HL-60/S4 (cell line): Measurements from ENCODE around the gene SELPLG.

ENCODE experiments used
- in situ Hi-C: fragments of 300-500 bp; cut with MboI; formaldehyde crosslinking; loops from 2 replicates; pipeline ENCODE4 v1.14.3; 2022; ENCODE audit warnings: low sequenced_read_pairs

SELPLG gene

DNA sequence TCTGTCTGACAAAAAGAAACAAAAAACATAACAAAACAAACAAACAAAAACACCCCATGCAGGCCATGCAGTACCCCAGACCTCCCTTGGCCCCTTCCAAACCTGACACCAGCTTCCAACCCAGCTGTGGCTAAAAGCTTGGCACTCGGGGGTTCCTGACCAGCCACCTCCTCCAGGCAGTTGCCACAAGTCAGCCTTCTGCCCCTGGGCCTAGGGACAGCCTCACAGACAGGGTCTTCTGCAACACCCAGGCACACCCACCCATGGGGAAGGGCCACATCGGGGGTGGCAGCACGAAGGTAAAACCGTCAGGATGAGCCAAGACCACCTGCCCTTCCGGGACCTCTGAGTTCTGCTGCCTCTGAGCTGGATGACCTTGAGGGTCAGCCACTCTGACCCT is 25.1 kb downstream of the SELPLG start:
- in situ Hi-C loops, result no loop called here

DNA sequence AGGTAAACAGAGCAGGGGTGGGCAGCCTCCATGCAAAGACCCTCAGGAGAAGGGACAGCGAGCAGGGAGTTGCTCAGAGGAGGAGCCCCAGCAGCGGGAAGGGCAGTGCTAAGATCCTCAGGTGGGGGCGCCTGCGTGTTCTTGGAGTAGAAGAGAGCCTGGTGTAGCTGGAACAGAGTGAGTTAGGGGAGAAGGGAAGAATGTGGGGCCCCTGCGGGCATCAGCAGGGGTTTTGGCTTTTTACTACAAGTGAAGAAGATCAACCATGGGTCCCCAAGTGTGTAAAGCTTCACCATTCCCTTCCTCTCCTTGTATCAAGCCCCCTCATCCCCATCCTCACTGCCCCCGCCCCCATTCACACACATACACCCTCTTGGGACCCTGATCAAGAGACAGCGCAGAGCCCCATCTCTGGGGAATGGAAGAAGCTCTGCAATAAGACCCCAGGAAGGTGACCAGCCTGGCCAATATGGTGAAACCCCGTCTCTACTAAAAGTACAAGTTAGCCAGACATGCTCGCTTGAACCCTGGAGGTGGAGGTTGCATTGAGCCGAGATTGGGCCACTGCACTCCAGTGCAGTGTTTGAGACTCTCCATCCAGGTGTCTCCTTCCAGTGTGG is 25.6 kb downstream of the SELPLG start:
- in situ Hi-C loops, result no loop called here

DNA sequence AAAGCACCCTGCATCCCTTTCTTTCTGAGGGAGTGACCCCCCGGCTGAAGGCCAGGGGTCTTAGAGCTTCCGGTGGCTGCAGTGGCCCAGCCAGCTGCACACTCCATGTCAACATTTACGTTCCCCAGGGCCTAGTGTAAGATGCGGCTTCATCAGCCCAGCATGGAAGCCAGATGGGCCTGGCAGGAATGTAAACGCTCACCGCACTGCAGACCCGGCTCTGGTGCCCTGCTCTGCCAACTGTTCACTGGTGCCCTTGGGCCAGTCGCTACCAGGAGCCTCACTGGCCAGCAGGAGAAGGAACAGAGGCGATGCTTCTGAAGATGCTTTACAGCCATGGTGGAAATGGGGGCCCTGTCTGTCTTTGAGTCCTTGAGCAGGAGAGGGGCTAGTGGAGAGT is 27.2 kb downstream of the SELPLG start:
- in situ Hi-C loops, result no loop called here

DNA sequence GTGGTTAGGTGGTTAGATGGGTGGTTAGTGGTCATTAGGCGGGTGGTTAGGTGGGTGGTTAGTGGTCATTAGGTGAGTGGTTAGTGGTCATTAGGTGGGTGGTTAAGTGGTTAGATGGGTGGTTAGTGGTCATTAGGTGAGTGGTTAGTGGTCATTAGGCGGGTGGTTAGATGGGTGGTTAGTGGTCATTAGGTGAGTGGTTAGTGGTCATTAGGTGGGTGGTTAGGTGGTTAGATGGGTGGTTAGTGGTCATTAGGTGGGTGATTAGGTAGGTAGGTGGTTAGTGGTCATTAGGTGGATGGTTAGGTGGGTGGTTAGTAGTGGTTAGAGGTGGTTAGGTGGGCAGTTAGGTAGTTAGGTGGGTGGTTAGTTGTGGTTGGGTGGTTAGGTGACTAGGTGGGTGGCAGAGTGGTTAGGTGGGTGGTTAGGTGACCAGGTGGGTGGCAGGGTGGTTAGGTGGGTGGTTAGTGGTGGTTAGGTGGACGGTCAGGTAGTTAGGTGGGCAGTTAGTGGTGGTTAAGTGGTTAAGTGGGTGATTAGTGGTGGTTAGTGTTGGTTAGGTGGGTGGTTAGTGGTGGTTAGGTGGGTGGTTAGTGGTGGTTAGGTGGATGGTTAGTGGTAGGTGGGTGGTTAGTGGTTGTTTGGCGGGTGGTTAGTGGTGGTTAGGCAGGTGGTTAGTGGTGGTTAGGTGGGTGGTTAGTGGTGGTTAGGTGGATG is 27.8 kb downstream of the SELPLG start:
- in situ Hi-C loops, result no loop called here

DNA sequence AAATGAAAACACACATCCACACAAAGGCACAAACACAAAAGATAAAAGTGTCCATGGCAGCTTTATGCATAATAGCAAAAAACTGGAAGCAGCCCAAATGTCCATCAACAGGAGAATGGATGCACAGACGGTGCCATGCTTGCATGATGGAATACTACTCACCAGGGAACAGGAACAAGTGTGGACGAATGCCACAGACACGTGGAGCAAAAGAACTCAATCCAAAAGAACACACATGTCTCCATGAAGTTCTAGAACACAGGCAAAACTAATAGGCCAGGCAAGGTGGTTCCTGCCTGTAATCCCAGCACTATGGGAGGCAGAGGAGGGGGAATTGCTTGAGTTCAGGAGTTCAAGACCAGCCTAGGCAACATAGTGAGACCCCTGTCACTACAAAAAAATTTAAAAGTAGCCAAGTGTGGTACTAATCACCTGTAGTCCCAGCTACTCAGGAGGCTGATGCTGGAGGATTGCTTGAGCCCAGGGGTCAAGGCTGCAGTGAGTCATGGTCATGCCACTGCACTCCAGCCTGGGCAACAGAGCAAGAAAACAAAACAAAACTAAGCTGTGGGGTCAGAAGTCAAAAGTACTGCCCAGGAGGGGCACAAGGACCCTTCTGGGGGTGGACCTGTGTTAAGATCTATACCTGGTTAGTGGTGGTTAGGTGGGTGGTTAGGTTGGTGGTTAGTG is 28.5 kb downstream of the SELPLG start:
- in situ Hi-C loops, result no loop called here

DNA sequence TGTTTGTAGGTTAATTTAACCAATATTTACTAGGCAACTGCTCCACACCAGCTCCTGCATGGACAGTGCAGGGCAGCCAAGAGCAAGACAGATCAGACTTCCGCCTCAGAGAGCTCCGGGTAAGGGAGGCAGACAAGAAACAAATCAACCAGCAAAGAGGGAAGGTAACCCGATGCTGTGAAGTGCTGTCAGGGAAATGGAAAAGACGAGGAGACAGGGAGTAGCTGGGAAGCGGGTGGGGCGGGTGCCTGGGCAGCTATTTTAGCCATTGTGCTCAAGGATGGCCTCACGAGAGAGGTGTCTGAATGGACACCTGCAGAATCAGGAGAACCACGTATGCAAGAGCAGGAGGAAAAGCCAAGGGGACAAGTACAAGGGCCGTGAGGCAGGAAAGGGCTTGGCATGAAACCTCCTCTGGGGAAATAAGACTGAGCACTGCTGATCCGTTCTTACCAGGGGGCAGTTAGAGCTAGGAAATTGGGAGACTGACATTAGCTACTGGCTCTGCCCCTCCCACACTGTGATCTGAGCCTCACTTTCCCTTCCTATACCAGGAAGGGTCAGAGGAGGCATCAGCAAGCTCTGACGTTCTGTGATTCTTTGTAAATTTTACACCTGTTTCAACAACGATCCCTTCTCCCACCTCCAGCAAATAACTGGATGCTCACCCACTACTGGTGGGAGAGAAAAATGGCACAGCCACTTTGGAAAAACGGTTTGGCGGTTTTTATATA is 29.3 kb downstream of the SELPLG start:
- in situ Hi-C loops, result no loop called here

DNA sequence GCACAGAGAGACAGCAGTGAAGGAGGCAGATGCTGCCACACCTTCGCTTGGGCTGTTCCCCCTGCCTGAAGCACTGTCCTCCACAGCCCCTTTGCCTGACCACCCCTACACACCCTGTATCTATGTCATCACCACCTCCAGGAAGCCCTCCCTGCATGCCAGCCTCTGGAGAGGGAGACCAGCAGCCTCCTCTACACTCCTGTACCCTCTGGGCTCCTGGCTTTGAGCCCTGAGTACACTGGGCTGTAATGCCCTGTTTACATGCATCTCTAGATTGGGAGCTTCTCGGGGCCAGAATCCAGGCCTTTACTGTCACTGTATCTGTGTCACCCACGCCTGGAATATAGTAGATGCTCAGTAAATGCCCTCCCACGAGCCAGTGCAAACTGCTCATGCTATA is 30.0 kb downstream of the SELPLG start:
- in situ Hi-C loops, result no loop called here

DNA sequence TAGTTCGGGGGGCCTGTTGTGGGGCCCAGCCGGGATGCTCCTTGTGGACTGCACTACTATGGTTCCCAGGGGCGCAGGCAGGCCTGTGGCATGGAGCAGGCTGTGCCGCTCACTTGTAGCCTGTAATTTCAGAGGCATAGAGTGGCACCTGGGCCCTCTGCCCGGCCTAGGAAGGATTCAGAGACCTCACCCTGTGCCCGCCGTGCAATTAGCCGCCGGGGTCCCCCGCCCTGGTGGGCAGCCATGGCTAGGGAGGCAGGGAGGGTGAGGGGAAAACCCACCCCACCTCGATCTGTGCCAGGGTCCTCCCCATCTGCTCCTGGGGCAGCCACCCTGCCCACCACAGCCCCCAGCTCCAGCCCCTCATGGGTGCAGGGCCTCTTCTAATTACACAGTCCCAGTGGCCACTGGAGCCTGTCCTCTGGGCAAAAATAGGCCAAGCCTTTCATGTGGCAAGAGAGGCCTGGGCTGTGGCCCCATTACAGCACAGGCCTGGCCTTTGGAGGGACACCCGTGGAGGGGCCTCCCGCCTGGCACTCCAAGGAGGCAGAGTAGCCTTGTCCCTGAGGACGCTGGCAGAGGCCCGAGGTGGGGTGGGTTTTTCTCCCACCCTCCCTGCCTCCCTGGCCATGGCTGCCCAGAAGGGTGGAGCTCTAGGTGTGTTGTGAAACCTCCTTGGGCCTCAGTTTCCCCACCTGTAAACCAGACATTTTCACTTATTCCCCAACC is 30.6 kb downstream of the SELPLG start:
- in situ Hi-C loops, result no loop called here

DNA sequence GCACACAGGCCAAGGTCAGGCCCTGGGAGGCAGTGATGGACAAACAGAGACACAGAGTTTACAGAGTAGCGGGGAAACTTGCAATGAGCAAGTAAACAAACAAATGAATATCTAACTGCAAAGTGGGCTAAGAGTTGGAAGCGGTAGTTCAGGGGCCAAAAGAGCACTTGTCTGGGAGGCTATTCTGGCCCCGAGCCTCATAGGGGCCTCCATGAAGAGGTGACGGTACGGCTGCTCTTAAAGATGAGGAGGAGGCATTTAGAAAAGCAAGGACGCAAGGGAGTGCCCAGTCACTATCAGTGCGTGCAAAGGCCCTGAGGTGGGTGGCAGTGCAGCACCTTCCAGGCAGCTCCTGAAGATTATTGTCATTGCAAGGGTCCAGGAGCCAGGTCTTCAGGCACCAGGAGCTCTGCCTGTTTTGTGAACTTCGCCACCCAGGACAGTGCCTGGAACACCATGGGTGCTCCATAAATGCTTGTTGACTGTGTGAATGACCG is 31.4 kb downstream of the SELPLG start:
- in situ Hi-C loops, result no loop called here

DNA sequence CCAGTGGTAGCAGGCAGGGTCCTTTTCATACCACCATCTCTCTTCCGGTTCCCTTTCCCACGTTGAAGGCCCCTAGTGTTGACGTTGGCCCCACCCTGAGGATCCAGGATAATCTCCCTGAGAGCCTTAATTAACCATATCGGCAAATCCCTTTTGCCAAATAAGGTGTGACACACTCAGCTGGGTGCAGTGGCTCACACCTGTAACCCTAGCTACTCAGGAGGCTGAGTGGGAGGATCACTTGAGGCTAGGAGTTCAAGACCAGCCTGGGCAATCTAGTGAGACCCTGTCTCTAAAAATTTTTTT is 33.0 kb downstream of the SELPLG start:
- in situ Hi-C loops, result no loop called here

DNA sequence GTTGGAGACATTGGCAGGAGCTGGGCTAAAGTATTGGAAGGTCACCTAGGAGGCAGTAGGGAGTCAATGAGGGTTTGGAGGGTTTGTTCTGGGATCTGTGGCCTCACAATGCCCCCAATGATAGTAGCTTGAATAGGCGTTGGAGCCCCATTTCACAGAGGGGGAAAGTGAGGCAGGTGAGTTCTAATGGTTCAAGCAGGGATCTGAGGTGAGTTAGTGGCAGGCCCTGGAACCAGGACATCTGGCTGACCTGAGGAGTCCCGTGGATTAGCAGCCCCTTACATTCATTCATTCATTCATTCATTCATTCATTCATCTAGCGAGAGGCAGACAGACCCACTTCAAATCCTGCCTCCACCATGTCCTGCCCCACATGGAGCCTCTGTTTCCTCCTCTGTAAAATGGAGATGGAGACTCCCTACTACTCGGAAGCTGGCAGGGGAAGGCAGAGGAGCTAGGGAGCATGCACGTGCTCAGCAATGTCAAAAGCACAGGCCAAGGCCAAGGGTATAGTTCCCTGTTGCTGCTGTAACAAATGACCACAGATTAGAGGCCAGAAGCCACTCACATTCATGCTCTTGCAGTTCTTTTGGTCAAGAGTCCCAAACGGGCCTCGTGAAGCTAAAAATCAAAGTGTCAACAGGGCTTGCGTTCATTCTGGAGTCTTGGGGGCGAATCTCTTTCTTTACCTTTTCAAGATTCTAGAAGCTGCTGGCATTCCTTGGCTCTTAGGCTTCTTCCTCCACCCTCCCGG is 33.6 kb downstream of the SELPLG start:
- in situ Hi-C loops, result no loop called here

DNA sequence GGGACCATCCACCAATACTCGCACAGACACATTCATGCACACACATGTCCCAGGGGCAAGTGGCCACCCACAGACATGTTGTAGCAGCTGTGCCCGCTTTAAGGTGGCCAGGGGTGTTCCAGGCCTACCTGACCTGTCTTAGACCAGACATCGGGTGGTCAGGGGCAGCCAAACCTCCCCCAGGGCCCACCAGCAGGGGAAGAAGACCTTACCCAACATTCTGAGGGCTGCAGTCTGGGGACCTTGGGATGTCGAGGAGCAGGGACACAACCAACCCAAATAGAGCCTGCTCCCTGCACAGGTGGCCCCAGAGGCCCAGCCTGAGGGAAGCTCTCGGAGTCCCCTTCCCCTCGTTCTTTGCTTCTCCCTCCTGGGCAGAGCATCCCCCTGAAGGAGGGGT is 34.2 kb downstream of the SELPLG start:
- in situ Hi-C loops, result no loop called here

DNA sequence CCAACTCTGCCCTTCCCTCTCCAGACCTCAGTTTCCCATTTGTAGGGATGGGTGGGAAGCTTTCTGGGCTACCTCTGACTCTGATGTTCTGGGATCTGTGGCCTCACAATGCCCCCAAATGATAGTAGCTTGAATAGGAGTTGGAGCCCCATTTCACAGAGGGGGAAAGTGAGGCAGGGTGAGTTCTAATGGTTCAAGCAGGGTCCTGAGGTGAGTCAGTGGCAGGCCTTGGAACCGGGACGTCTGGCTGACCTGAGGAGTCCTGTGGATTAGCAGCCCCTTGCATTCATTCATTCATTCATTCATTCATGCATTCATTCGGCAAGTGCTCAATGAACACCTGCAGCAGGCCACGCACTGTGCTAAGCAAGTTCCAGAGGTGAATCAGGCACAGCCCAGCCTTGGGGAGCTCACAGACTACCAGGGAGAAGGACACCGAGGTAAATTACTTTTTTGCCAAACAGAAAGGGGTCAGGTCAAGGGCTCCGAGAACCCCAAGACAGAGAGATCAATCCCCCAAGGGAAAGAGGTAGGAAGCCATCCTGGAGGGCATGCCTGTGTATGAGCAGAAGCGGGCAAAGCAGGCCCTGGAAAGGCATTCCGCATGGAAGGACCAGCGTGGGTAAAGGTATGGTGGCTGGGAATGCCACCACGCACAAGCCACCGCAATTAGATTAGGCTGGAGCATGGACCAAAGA is 35.0 kb downstream of the SELPLG start:
- in situ Hi-C loops, result no loop called here

DNA sequence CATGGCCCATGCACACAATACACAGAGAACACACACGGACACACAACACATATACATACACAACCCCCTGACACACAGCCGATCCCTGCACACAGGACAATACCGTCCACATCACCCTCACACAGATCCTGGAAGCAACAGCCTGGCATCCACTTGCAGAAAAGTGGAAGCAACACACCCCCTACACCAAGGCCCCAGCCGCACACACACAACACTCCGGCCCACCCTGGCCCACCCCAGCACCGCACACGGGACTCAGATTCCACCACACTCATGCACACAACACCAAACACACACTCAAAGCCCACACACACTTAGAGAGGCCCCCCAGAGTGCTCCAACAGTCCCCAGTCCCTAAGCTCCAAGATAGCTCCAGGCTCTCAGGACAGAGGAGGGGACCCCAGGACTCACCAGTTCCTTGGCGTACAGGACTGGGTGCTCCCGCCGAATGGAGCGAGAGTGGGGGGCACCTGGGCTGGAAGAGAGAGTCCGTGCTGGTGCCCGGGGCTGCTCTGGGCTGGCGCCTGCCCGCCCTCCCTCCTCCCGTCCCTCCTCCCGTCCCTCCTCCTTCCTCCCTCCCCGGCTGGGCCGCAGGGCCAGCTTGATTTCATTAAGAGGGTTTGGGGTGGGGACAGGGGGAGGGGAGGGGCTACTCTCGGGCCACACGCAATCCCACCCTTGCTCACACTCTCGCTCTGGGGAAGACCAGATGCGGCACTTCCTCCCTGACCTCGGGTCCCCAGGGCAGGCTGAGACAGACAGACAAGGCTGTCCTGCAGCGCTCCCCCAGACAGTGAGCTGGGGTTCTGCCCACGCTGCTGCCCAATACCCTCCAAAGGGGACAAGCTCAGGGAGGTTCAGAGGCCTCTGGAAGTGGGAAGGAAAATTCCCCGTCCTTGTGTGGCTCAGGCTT is 35.9 kb downstream of the SELPLG start, which contains the start of gene TMEM119:
TMEM119 (minus strand) TSS at position 526 of the 913 bp plus-strand sequence. CDS start 5,701 bp downstream, outside the sequence.
- in situ Hi-C loops, result no loop called here

DNA sequence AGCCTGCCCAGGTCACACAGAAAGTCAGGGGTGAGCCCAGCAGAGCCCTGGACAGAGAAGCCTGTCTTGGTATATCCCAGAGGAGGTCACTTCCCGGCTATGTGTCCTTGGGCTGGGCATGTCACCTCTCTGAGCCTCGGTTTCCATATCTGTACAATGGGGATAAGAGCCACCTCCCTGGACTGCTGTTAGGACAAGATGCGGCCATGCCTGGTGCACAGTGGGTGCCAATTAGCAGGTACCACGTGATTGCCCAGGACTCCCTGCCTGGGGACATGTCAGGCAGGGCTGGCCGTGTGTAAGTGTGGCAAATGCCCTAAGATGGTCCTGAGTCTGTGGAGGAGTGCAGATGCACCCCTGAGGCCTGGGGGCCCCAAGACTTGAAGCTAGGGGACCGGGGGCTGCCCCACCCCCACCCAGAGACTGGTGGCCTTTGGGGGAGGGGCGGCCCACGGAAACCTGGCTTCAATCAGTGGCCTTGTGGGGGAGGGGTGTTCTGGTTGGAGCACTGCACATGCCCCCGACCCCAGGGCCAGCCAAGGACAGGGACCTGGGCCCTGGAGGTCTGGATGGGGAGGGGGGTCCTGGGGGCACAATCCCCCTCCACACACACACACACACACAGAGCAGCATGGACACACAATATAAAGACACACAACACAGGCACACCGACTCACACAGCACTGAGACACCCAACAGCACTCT is 36.7 kb downstream of the SELPLG start:
- in situ Hi-C loops, result no loop called here

DNA sequence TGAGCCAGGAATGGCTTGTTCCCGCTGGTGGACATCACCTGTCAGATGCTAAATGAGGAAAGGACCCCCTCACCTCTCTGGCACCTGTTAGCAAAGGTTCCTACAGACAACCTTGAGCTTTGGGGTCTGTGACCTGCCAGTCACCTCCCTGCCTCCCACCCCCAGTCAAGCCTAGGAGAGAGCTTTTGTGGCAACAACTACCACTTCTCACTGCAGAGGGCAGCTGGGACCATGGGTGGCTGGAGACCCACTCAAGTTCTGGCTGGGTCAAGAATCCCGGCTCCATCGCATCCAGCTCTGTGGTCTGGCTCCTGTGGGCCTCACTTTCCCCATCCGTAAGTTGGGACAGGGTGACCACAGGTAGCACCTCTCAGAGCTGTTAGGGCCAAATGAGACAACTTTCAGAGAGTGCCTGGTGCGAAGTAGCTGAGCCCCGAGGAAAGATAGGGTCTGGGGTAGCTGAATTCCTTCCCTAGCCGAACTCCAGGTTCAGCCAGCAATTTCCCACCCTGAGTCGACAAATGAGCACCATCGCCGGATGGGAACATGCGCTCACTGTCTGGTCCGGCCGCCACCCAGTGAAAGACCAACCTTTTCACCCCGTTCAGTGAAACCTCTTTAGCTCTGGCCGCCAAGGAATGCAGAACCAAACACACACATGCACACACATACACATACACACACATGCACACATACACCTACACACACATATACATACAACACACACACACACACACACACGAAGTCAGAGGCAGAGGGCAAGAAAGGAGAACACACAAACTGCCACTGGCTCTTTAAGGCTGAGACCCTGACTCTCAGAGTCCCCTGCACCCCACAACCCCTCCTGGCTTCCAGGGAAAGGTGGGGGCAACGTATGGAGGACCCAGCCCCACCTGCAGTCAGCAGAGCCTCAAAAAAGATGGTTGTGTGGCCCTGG is 37.7 kb downstream of the SELPLG start:
- in situ Hi-C loops, result no loop called here
